Sigmoid colon (tissue), 7 donors: ENCODE data around the gene NRTN. TPM values are rescaled to one million over a fixed set of nuclear protein-coding genes. Genes with fewer than 3 reads are reported as not detected.
"Not testable (repeated sequence)": the region's sequence is repeated elsewhere in the genome, so short reads cannot be mapped to it uniquely, and the experiment has no call there.

Experiments used
- DNase-seq: peaks from one replicate; pipeline ENCODE4 v3.0.0-alpha.2; 2019
- H3K27ac ChIP-seq, 4 donors: fragments of 200-600 bp; sonication (generic); one replicate each; pipeline ENCODE4 v1.5.1; 2016 to 2019; ENCODE audit warnings: mild to moderate bottlenecking in 1 of 4
- H3K27me3 ChIP-seq, 3 donors: fragments of 200-600 bp; sonication (generic); one replicate each; pipeline ENCODE4 v1.5.1; 2019; ENCODE audit warnings: mild to moderate bottlenecking in 1 of 3
- H3K36me3 ChIP-seq, 4 donors: fragments of 200-600 bp; sonication (generic); one replicate each; pipeline ENCODE4 v1.5.1; 2016 to 2019
- H3K4me1 ChIP-seq, 4 donors: fragments of 200-600 bp; sonication (generic); one replicate each; pipeline ENCODE4 v1.5.1; 2017 to 2019
- H3K4me3 ChIP-seq, 4 donors: fragments of 200-600 bp; sonication (generic); one replicate each; pipeline ENCODE4 v1.5.1; 2017 to 2019; ENCODE audit warnings: mild to moderate bottlenecking in 2 of 4, moderate library complexity in 1 of 4
- H3K9me3 ChIP-seq, 4 donors: fragments of 200-600 bp in 3 of 4; sonication (generic) in 3 of 4; one replicate each; pipeline versions ENCODE4 v1.5.1 to v1.6.1; 2013 to 2019
- EP300 ChIP-seq, 4 donors: sonication (generic); formaldehyde crosslinking; IDR thresholded peaks; one replicate each; pipeline ENCODE4 v1.6.1; 2017; ENCODE audit warnings: antibody characterized with exemption in 4 of 4
- POLR2A ChIP-seq, 2 donors: fragments of 450-650 bp; IDR thresholded peaks; one replicate each; pipeline ENCODE4 v1.6.1; 2016; ENCODE audit warnings: antibody characterized with exemption in 2 of 2, mild to moderate bottlenecking in 2 of 2, moderate library complexity in 2 of 2
- POLR2AphosphoS5 ChIP-seq, 4 donors: sonication (generic); formaldehyde crosslinking; IDR thresholded peaks; one replicate each; pipeline ENCODE4 v1.6.1; 2017; ENCODE audit warnings: antibody characterized with exemption in 4 of 4
- WGBS, 2 donors: extraction: QIAGEN DNeasy Blood & Tissue Kit; methylation state at CpG; one replicate each; pipeline ENCODE4 v1.1.7; 2013; 5-methylcytosine and 5-hydroxymethylcytosine counted together
- intact Hi-C: fragments of 100-400 bp; cut with DNase I; formaldehyde crosslinking; loops from one replicate; pipeline ENCODE4 v1.15.1; 2023
- polyA plus RNA-seq, 3 donors: library from polyadenylated mRNA; stranded (reverse); fragments of 200-250 nt; gene quantifications; one replicate each; pipeline ENCODE4 v1.2.3, GENCODE V29; 2013
- total RNA-seq, 4 donors: library from RNA; depleted of rRNA; stranded (reverse); fragments of >200 nt; gene quantifications; one replicate each; pipeline ENCODE4 v1.1.0, GENCODE V29; 2016
- TF ChIP-seq, protein P1 (sequence below), 4 experiments: fragments of 450-650 bp in 3 of 4; fragments of 200-600 bp in 1 of 4; IDR thresholded peaks; one replicate each; pipeline ENCODE4 v1.5.1; 2016 to 2019; ENCODE audit warnings: antibody characterized with exemption in 4 of 4, mild to moderate bottlenecking in 3 of 4, moderate library complexity in 2 of 4
- donor health status: healthy with polysubstance abuse.
- donor health status: Bipolar disorder and iron deficiency.
- donor health status: healthy.

Gene NRTN
- total and polyA plus RNA-seq, 7 donors: 1.7 to 12.2 (median 6.6) TPM; not detected in 2

DNA sequence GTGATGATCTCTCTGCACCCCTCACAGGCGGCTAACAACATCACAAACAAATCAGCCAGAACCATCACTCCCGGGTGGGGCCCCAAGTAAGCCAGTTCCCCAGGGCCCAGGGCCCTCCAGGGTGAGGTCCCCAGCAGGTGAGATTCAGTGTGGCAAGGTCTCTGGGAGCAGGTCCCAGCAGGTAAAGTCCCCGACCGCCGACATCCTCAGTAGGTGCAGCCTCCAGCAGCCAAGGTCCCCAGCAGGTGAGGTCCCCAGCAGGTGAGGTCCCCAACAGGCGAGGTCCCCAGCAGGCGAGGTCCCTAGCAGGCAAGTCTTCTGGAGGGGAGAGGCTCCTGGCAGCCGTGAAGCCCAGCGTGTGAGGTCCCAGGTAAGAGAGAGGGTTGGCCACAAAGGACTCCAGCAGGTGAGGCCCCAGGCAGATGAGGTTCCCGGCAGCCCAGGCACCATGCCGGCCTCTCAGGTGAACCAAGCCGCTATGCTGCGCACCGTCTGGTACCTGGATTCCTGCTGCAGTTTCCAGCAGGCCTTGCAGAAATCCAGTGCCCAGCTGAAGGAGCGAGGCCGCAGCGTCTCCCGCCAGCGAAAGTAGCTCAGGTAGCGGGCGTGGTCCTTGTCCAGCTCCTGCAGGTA, 38.5 kb downstream of the NRTN start:
- H3K4me3 ChIP-seq: no peak overlapping the region
- no peak overlapping the region for H3K27ac ChIP-seq
- DNase-seq: no peak
- H3K4me1 ChIP-seq: no peaks in the 10 kb centered on the region
- H3K27me3 ChIP-seq: no peaks in the 10 kb centered on the region
- no peaks in the 10 kb centered on the region for H3K36me3 ChIP-seq
- TF ChIP-seq POLR2A (IDR thresholded peaks at IDR 0.05) (no peak), EP300 (IDR thresholded peaks at IDR 0.05) (no peak)
- intact Hi-C loops: no loop called here
- H3K9me3 ChIP-seq: no peaks in the 10 kb centered on the region
- 73 to 91% methylated on average over 21 of the region's 21 CpGs for WGBS, 2 donors

DNA sequence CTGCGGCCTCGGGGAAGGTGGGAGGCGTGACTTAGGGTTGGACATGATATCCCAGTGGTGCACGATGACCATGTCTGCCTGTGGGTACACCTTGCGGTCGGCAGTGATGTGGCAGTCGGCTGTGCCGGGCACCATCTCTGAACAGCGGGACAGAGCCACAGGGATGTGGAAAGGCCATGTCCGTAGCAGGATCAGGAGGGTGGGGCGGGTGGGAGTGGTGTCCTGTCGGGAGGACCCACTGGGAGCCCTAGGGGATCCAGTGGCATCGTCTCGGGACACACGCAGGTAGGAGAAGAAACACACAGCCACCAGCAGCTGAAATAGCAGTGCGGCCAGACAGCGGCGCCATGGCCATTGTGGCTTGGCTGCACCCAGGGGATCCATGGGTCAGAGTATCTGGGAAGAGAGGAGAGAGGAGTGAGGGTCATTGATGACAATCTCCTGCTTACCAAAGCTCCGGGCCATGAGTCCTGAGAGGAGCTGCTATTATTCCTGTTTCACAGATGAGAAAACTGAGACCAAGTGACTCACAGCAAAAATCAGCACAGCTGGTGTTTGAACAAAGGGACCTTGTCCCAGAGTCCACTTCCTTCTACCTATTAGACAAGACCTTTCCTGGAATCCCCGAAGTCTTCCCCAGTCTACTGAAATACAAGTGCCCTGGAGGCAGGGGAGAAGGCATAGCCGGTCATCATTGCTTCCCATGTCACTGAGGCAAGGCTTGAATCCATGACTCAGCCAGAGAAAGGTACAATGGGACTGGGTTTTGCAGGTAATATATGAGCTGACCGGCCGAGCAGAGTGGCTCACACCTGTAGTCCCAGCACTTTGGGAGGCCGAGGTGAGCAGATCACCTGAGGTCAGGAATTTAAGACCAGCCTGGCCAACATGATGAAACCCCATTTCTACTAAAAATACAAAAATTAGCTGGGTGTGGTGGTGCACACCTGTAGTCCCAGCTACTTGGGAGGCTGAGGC, 39.9 kb downstream of the NRTN start:
- Histone ChIP-seq H3K9me3 (no peaks in the 10 kb centered on the region), H3K27ac (no peak overlapping the region), H3K4me1 (no peaks in the 10 kb centered on the region), H3K27me3 (no peaks in the 10 kb centered on the region), H3K36me3 (no peaks in the 10 kb centered on the region), H3K4me3 (no peak overlapping the region)
- TF ChIP-seq POLR2AphosphoS5 (IDR thresholded peaks at IDR 0.05): no peak
- no peak for TF ChIP-seq EP300 (IDR thresholded peaks at IDR 0.05)
- TF ChIP-seq, protein P1, sequence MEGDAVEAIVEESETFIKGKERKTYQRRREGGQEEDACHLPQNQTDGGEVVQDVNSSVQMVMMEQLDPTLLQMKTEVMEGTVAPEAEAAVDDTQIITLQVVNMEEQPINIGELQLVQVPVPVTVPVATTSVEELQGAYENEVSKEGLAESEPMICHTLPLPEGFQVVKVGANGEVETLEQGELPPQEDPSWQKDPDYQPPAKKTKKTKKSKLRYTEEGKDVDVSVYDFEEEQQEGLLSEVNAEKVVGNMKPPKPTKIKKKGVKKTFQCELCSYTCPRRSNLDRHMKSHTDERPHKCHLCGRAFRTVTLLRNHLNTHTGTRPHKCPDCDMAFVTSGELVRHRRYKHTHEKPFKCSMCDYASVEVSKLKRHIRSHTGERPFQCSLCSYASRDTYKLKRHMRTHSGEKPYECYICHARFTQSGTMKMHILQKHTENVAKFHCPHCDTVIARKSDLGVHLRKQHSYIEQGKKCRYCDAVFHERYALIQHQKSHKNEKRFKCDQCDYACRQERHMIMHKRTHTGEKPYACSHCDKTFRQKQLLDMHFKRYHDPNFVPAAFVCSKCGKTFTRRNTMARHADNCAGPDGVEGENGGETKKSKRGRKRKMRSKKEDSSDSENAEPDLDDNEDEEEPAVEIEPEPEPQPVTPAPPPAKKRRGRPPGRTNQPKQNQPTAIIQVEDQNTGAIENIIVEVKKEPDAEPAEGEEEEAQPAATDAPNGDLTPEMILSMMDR (IDR thresholded peaks at IDR 0.05): no peak
- no peak for TF ChIP-seq POLR2A (IDR thresholded peaks at IDR 0.05)
- intact Hi-C loops: no loop called here
- no peak for DNase-seq
- 77 to 87% methylated on average over 24 of the region's 24 CpGs for WGBS, 2 donors

DNA sequence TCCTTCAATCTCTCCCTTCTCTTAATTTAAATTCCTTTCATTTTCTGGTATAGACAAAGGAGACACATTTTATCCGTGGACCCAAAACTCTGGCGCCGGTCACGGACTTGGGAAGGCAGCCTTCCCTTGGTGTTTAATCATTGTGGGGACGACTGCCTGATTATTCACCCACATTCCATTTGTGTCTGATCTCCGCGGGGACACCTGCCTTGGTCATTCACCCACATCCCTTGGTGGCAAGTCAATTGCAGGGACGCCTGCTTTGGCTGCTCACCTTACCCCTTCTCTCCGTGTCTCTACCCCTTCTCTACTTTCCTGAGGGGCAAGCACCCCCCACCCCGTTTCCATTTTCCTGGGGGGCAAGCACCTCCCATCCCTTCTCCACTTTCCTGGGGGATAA, 43.0 kb downstream of the NRTN start:
- 16 to 72% methylated on average over 10 of the region's 10 CpGs for WGBS, 2 donors
- H3K4me3 ChIP-seq, H3K27me3 ChIP-seq, H3K27ac ChIP-seq, DNase-seq, H3K9me3 ChIP-seq, intact Hi-C loops, H3K36me3 ChIP-seq: not testable (repeated sequence)
- H3K4me1 ChIP-seq: peaks cover 0 to 17% (median 13%) of the 10 kb centered on the region in 4 donors

DNA sequence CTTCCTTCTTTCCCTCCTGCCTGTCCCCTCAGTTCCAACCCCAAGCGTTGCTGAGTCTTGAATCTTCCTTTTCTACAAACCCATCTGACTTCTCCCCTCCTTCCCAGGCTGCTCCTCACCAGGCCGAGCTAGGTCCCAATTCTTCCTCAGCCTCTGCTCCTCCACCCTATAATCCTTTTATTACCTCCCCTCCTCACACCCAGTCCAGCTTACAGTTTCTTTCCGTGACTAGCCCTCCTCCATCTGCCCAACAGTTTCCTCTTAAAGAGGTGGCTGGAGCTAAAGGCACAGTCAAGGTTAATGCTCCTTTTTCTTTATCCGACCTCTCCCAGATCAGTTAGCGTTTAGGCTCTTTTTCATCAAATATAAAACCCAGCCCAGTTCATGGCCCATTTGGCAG, 43.8 kb downstream of the NRTN start:
- intact Hi-C loops, H3K36me3 ChIP-seq, H3K27me3 ChIP-seq, DNase-seq, H3K9me3 ChIP-seq, H3K4me3 ChIP-seq, H3K27ac ChIP-seq: not testable (repeated sequence)
- H3K4me1 ChIP-seq: peaks cover 0 to 17% (median 13%) of the 10 kb centered on the region in 4 donors
- WGBS, 2 donors: 13 to 58% methylated on average over 5 of the region's 5 CpGs

- 19 to 70% methylated on average over 6 of the region's 6 CpGs for WGBS, 2 donors
- Histone ChIP-seq H3K4me1 (peaks cover 0 to 17% (median 13%) of the 10 kb centered on the region in 4 donors), H3K4me3 (no peak overlapping the region), H3K27me3 (no peaks in the 10 kb centered on the region), H3K36me3 (no peaks in the 10 kb centered on the region), H3K27ac (peak overlapping the region in 1 of 4 donors; percentile 5), H3K9me3 (no peaks in the 10 kb centered on the region)
- no peak for DNase-seq
- TF ChIP-seq POLR2A (IDR thresholded peaks at IDR 0.05) (no peak), EP300 (IDR thresholded peaks at IDR 0.05) (no peak), POLR2AphosphoS5 (IDR thresholded peaks at IDR 0.05) (no peak)
- TF ChIP-seq, protein P1 (IDR thresholded peaks at IDR 0.05): no peak
- intact Hi-C loops: no loop called here
Observed at GRCh38 chr19:5850189-5850588, 45.3 kb downstream of the NRTN start.

- DNase-seq: peak; percentile 87
- Histone ChIP-seq H3K9me3 (no peaks in the 10 kb centered on the region), H3K4me3 (no peak overlapping the region), H3K27ac (peak overlapping the region in 3 of 4 donors; percentile 20 to 31 (median 21)), H3K36me3 (no peaks in the 10 kb centered on the region), H3K4me1 (peaks cover 0 to 17% (median 13%) of the 10 kb centered on the region in 4 donors), H3K27me3 (no peaks in the 10 kb centered on the region)
- 6 to 35% methylated on average over 5 of the region's 5 CpGs for WGBS, 2 donors
- intact Hi-C loops: no loop called here
- TF ChIP-seq EP300 (IDR thresholded peaks at IDR 0.05): no peak
- TF ChIP-seq POLR2AphosphoS5 (IDR thresholded peaks at IDR 0.05): peak; percentile 5 to 51 (median 28)
- TF ChIP-seq, protein P1 (IDR thresholded peaks at IDR 0.05): no peak
Observed at GRCh38 chr19:5850743-5851293, 46.0 kb downstream of the NRTN start.
